BJ (cell line): ENCODE results near the gene BTD. TPM values are rescaled to one million over a fixed set of nuclear protein-coding genes. Genes with fewer than 3 reads are reported as not detected.

Experiments
- CTCF ChIA-PET: fragments of 350-600 bp; formaldehyde crosslinking; extraction: SDS; loops from one replicate; lab custom pipeline; 2021; ENCODE audit warnings: antibody characterized with exemption, inconsistent platforms; lab: Yijun Ruan, JAX
- POLR2A ChIA-PET: fragments of 300-600 bp; sonication (Branson Sonifier 250); formaldehyde crosslinking; extraction: SDS; loops from one replicate; lab custom pipeline; 2021; ENCODE audit warnings: antibody characterized with exemption; lab: Charles Lee
- DNase-seq: peaks from one replicate; pipeline ENCODE4 v3.0.0-alpha.2; 2011; ENCODE audit warnings: low read depth
- H3K27me3 ChIP-seq: 2 replicates; pipeline ENCODE4 v1.6.0; 2011; ENCODE audit warnings: low read length; ENCODE audit not compliant: control insufficient read depth, insufficient read depth
- H3K36me3 ChIP-seq: 2 replicates; pipeline ENCODE4 v1.5.1; 2011; ENCODE audit warnings: low read length; ENCODE audit not compliant: control insufficient read depth, insufficient read depth
- H3K4me3 ChIP-seq: 2 replicates; pipeline ENCODE4 v1.5.1; 2011; ENCODE audit warnings: low read depth, mild to moderate bottlenecking, control low read depth, low read length
- polyA plus RNA-seq: library from polyadenylated mRNA; depleted of rRNA; stranded (reverse); fragments of >200 nt; gene quantifications from 2 replicates; pipeline ENCODE4 v1.2.3, GENCODE V29; 2011; rRNA removed
- small RNA-seq: library from RNA; depleted of rRNA; stranded (forward); fragments of <200 nt; gene quantifications from one replicate; pipeline ENCODE3, GENCODE V24; 2012; ENCODE audit warnings: low replicate concordance, low read depth; ENCODE audit not compliant: insufficient read length
- TF ChIP-seq, protein P1 (sequence below): IDR thresholded peaks from 2 replicates; pipeline ENCODE4 v1.5.1; 2011; ENCODE audit warnings: low read depth, mild to moderate bottlenecking, control low read depth, inconsistent platforms, low read length, moderate library complexity; ENCODE audit not compliant: insufficient read depth

The BTD gene
- polyA plus RNA-seq, 1 experiment = 24.8 TPM

DNA sequence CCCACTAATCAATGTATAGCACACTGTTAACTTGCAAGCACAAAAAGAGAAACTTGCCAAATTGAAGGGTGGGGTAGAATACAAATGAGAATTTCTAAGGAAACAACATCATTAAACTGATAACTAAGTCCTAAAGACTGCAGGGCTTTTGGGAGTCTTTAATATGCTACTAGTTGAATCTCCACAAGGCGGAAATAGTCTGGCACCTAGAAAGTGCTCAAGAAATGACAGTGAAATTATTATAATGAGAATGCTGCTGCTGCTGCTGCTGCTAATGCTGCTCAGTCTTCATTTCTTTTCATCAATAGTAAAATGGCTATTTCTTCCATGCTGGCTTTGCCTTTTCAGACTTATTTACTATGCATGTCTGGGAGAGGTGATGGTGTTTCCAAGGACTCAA, 91.8 kb downstream of the BTD start:
- H3K36me3 ChIP-seq = peaks cover 6% of the 10 kb centered on the region
- TF ChIP-seq, protein P1, sequence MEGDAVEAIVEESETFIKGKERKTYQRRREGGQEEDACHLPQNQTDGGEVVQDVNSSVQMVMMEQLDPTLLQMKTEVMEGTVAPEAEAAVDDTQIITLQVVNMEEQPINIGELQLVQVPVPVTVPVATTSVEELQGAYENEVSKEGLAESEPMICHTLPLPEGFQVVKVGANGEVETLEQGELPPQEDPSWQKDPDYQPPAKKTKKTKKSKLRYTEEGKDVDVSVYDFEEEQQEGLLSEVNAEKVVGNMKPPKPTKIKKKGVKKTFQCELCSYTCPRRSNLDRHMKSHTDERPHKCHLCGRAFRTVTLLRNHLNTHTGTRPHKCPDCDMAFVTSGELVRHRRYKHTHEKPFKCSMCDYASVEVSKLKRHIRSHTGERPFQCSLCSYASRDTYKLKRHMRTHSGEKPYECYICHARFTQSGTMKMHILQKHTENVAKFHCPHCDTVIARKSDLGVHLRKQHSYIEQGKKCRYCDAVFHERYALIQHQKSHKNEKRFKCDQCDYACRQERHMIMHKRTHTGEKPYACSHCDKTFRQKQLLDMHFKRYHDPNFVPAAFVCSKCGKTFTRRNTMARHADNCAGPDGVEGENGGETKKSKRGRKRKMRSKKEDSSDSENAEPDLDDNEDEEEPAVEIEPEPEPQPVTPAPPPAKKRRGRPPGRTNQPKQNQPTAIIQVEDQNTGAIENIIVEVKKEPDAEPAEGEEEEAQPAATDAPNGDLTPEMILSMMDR = peak; percentile 19; the same call in 1 of the 2 replicates
- POLR2A ChIA-PET = no interaction called here
- DNase-seq = no peak
- no peaks in the 10 kb centered on the region for H3K27me3 ChIP-seq
- CTCF ChIA-PET = no interaction called here
- H3K4me3 ChIP-seq = no peak overlapping the region

- DNase-seq = no peak
- TF ChIP-seq, protein P1 = no peak
- ChIA-PET POLR2A (no interaction called here), CTCF (no interaction called here)
- no peak overlapping the region for H3K4me3 ChIP-seq
- H3K27me3 ChIP-seq = no peaks in the 10 kb centered on the region
- peaks cover 3% of the 10 kb centered on the region for H3K36me3 ChIP-seq
Observed at GRCh38 chr3:15694628-15695027, 93.1 kb downstream of the BTD start.

Small RNAs within 50 kb of the gene (small RNA-seq; reads per million reads assigned to genes)
- not detected for gene MIR3134

Other genes with a start within 250 kb of the BTD start
- gene METTL6, start 174.2 kb upstream of the BTD start, polyA plus RNA-seq = 14.4 and 22.1 TPM in 2 replicates
- gene EAF1, start 174.1 kb upstream of the BTD start, polyA plus RNA-seq = 8.6 and 9.4 TPM in 2 replicates
- gene COLQ, start 80.0 kb upstream of the BTD start, polyA plus RNA-seq = 1.0 and 1.6 TPM in 2 replicates
- 32.4 and 35.1 TPM in 2 replicates for gene HACL1, start 176 bp upstream of the BTD start, polyA plus RNA-seq
- 50.9 and 92.5 TPM in 2 replicates for gene ANKRD28, start 196.2 kb downstream of the BTD start, polyA plus RNA-seq